HepG2 (cell line): ENCODE results near the gene MIA2. TPM values are rescaled to one million over a fixed set of nuclear protein-coding genes. Genes with fewer than 3 reads are reported as not detected.

Source experiments
- E2F1 ChIP-seq: sonication (generic); formaldehyde crosslinking; IDR thresholded peaks from 2 replicates; pipeline ENCODE4 v1.5.0; 2020; ENCODE audit warnings: missing genetic modification reagents
- FOXO1 ChIP-seq: sonication (generic); formaldehyde crosslinking; IDR thresholded peaks from 2 replicates; pipeline ENCODE4 v1.4.0; 2020; ENCODE audit warnings: missing genetic modification reagents
- GABPA ChIP-seq, 2 experiments: IDR thresholded peaks; 2 replicates each; pipeline ENCODE4 v1.6.1; 2011 to 2016; ENCODE audit warnings: low read depth in 2 of 2, low read length in 1 of 2, missing biosample characterization in 1 of 2, missing genetic modification characterization in 1 of 2
- HOXA5 ChIP-seq: sonication (generic); formaldehyde crosslinking; IDR thresholded peaks from 2 replicates; pipeline ENCODE4 v1.4.0; 2020; ENCODE audit warnings: missing genetic modification reagents
- KLF16 ChIP-seq, 2 experiments: sonication (generic) in 1 of 2; formaldehyde crosslinking in 1 of 2; IDR thresholded peaks; 2 replicates each; pipeline versions ENCODE4 v1.6.1 to v1.8.0; 2016 to 2023; ENCODE audit warnings: missing genetic modification reagents in 2 of 2, missing compliant biosample characterization in 1 of 2
- PATZ1 ChIP-seq: sonication (generic); formaldehyde crosslinking; IDR thresholded peaks from 2 replicates; pipeline ENCODE4 v1.4.0; 2020; ENCODE audit warnings: missing genetic modification reagents
- PAXIP1 ChIP-seq: sonication (generic); formaldehyde crosslinking; conservative IDR thresholded peaks from 2 replicates; pipeline ENCODE4 v1.4.0; 2020; ENCODE audit warnings: mild to moderate bottlenecking, missing genetic modification reagents, moderate library complexity
- PHF5A ChIP-seq: IDR thresholded peaks from one replicate; pipeline ENCODE4 v1.6.1; 2018; ENCODE audit warnings: low read depth, missing genetic modification reagents; ENCODE audit not compliant: unreplicated experiment
- RAD51 ChIP-seq: fragments of 450-650 bp; IDR thresholded peaks from 2 replicates; pipeline ENCODE4 v1.6.1; 2016; ENCODE audit warnings: borderline replicate concordance
- SALL1 ChIP-seq: sonication (generic); formaldehyde crosslinking; IDR thresholded peaks from 2 replicates; pipeline ENCODE4 v1.8.0; 2022; ENCODE audit warnings: mild to moderate bottlenecking, missing genetic modification reagents
- YEATS4 ChIP-seq: sonication (generic); formaldehyde crosslinking; IDR thresholded peaks from 2 replicates; pipeline ENCODE4 v1.4.0; 2020; ENCODE audit warnings: missing genetic modification reagents, borderline replicate concordance
- ZFP36 ChIP-seq: fragments of 150-350 bp; IDR thresholded peaks from 2 replicates; pipeline ENCODE4 v1.6.1; 2018; ENCODE audit warnings: borderline replicate concordance, low read length, low read depth; ENCODE audit not compliant: partially characterized antibody
- ZMYM3 ChIP-seq: sonication (generic); formaldehyde crosslinking; IDR thresholded peaks from 2 replicates; pipeline ENCODE4 v1.5.1; 2020; ENCODE audit warnings: mild to moderate bottlenecking, missing genetic modification reagents
- ZNF296 ChIP-seq: sonication (generic); formaldehyde crosslinking; conservative IDR thresholded peaks from 2 replicates; pipeline ENCODE4 v1.5.0; 2020; ENCODE audit warnings: mild to moderate bottlenecking, missing genetic modification reagents
- ZNF3 ChIP-seq: IDR thresholded peaks from 2 replicates; pipeline ENCODE4 v1.7.0; 2017; ENCODE audit warnings: inconsistent platforms
- ZNF343 ChIP-seq: sonication (generic); formaldehyde crosslinking; IDR thresholded peaks from 2 replicates; pipeline ENCODE4 v1.4.0; 2020; ENCODE audit warnings: mild to moderate bottlenecking, missing genetic modification reagents
- ZNF619 ChIP-seq: sonication (generic); formaldehyde crosslinking; IDR thresholded peaks from 2 replicates; pipeline ENCODE4 v1.4.0; 2020; ENCODE audit warnings: mild to moderate bottlenecking, missing genetic modification reagents
- ZNF781 ChIP-seq: sonication (generic); formaldehyde crosslinking; IDR thresholded peaks from 2 replicates; pipeline ENCODE4 v1.5.1; 2020; ENCODE audit warnings: borderline replicate concordance, mild to moderate bottlenecking, missing genetic modification reagents; ENCODE audit errors: not compliant biosample characterization
- polyA plus RNA-seq, 8 experiments: library from polyadenylated mRNA; depleted of rRNA in 3 of 8; stranded (reverse) in 7 of 8; unstranded in 1 of 8; fragments of >200 nt; fragmentation: Illumina TruSeq in 4 of 8; extraction: Trizol in 4 of 8; gene quantifications; 2 replicates each; pipeline versions ENCODE4 v1.2.1 to v1.2.3, GENCODE V29; 2011 to 2016; ENCODE audit warnings: low read depth in 4 of 8, missing spikeins in 1 of 8, mixed read lengths in 1 of 8; ENCODE audit not compliant: insufficient read depth in 1 of 8
- total RNA-seq, 5 experiments: library from RNA; depleted of rRNA; stranded (reverse); fragments of >200 nt; fragmentation: Illumina TruSeq; extraction: Trizol; gene quantifications; 2 replicates each; pipeline ENCODE4 v1.2.3, GENCODE V29; 2016; ENCODE audit warnings: low read depth in 1 of 5
- TF ChIP-seq, protein P1 (sequence below): IDR thresholded peaks from 2 replicates; pipeline ENCODE4 v1.6.1; 2016; ENCODE audit warnings: missing genetic modification reagents, missing compliant biosample characterization
- TF ChIP-seq, protein P2 (sequence below), 2 experiments: sonication (generic) in 1 of 2; formaldehyde crosslinking in 1 of 2; IDR thresholded peaks; 2 replicates each; pipeline versions ENCODE4 v1.4.0 to v1.6.1; 2018 to 2020; ENCODE audit warnings: missing genetic modification reagents in 2 of 2, borderline replicate concordance in 1 of 2, low read depth in 1 of 2, mild to moderate bottlenecking in 1 of 2, missing biosample characterization in 1 of 2

The MIA2 gene
- total and polyA plus RNA-seq, 2 of the 13 experiments (the other 11 are each of a cell fraction or from before 2014, with no cell fraction given) = 134 to 158 TPM

GRCh38 chr14:39219075-39219499 is 14.6 kb upstream of the MIA2 start (continued):
- no peak for TF ChIP-seq E2F1 (CRISPR knock-in tag)
- TF ChIP-seq ZFP36 = no peak
- TF ChIP-seq HOXA5 (CRISPR knock-in tag) = 0 out of 2 replicates have a peak, but pooled peaks have one; percentile 41
- TF ChIP-seq ZNF3 (CRISPR knock-in tag) = peak; percentile 87
- TF ChIP-seq ZNF619 (CRISPR knock-in tag) = 0 out of 2 replicates have a peak, but pooled peaks have one; percentile 54
- TF ChIP-seq PATZ1 (CRISPR knock-in tag) = no peak
- peak in 1 of 2 experiments; percentile 28; a peak in 1 of 4 replicates for TF ChIP-seq KLF16 (CRISPR knock-in tag; IDR thresholded peaks at IDR 0.05)
- TF ChIP-seq, protein P1, sequence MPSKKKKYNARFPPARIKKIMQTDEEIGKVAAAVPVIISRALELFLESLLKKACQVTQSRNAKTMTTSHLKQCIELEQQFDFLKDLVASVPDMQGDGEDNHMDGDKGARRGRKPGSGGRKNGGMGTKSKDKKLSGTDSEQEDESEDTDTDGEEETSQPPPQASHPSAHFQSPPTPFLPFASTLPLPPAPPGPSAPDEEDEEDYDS (CRISPR knock-in tag) = 0 out of 2 replicates have a peak, but pooled peaks have one; percentile 29
- TF ChIP-seq FOXO1 (CRISPR knock-in tag) = peak; percentile 70; the same call in 1 of the 2 replicates
- peak; percentile 62; the same call in 1 of the 2 replicates for TF ChIP-seq SALL1 (CRISPR knock-in tag)
- peak; percentile 63; the same call in 1 of the 2 replicates for TF ChIP-seq ZMYM3 (CRISPR knock-in tag)
- TF ChIP-seq ZNF343 (CRISPR knock-in tag) = no peak
- TF ChIP-seq RAD51 = peak; percentile 66; the same call in 1 of the 2 replicates
- TF ChIP-seq GABPA (IDR thresholded peaks at IDR 0.05; ENCODE audit: low read depth, low read length) = no peak
- TF ChIP-seq GABPA (CRISPR knock-in tag; IDR thresholded peaks at IDR 0.05; ENCODE audit: low read depth) = peak; percentile 37; the same call in 1 of the 2 replicates
- TF ChIP-seq ZNF296 = no peak
- no peak for TF ChIP-seq PHF5A (CRISPR knock-in tag)
- TF ChIP-seq, protein P2, sequence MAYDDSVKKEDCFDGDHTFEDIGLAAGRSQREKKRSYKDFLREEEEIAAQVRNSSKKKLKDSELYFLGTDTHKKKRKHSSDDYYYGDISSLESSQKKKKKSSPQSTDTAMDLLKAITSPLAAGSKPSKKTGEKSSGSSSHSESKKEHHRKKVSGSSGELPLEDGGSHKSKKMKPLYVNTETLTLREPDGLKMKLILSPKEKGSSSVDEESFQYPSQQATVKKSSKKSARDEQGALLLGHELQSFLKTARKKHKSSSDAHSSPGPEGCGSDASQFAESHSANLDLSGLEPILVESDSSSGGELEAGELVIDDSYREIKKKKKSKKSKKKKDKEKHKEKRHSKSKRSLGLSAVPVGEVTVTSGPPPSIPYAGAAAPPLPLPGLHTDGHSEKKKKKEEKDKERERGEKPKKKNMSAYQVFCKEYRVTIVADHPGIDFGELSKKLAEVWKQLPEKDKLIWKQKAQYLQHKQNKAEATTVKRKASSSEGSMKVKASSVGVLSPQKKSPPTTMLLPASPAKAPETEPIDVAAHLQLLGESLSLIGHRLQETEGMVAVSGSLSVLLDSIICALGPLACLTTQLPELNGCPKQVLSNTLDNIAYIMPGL (CRISPR knock-in tag; IDR thresholded peaks at IDR 0.05; ENCODE audit: borderline replicate concordance in 1 of 2, low read depth in 1 of 2) = peak in 1 of 2 experiments; percentile 50; a peak in 1 of 4 replicates
- TF ChIP-seq ZNF781 (CRISPR knock-in tag) = peak; percentile 72
- peak; percentile 75 for TF ChIP-seq PAXIP1 (CRISPR knock-in tag)
- TF ChIP-seq YEATS4 (CRISPR knock-in tag) = no peak
